Nephron progenitor cell (in vitro differentiated cells): ENCODE measurements around the gene HHATL.

Experiments used
- DNase-seq: peaks from one replicate; pipeline ENCODE4 v3.0.0; 2021
- H3K27ac Mint-ChIP-seq: 2 replicates; pipeline ENCODE4 v1.8.0; 2021; ENCODE audit warnings: mild to moderate bottlenecking, moderate library complexity, mixed read lengths
- H3K27me3 Mint-ChIP-seq: 2 replicates; pipeline ENCODE4 v1.8.0; 2021; ENCODE audit warnings: mild to moderate bottlenecking, low read depth, mixed read lengths; ENCODE audit not compliant: poor library complexity
- H3K36me3 Mint-ChIP-seq: 2 replicates; pipeline ENCODE4 v1.8.0; 2021; ENCODE audit warnings: low read depth, mixed read lengths
- H3K4me1 Mint-ChIP-seq: 2 replicates; pipeline ENCODE4 v1.8.0; 2021; ENCODE audit warnings: mixed read lengths
- H3K4me3 Mint-ChIP-seq: 2 replicates; pipeline ENCODE4 v1.8.0; 2021; ENCODE audit warnings: mild to moderate bottlenecking, moderate library complexity, mixed read lengths
- H3K9me3 Mint-ChIP-seq: 2 replicates; pipeline ENCODE4 v1.8.0; 2021; ENCODE audit warnings: mild to moderate bottlenecking, moderate library complexity, mixed read lengths
- TF ChIP-seq, protein P1 (sequence below): fragments of 200-600 bp; sonication (generic); IDR thresholded peaks from 2 replicates; pipeline ENCODE4 v1.5.0; 2021; ENCODE audit warnings: antibody characterized with exemption

Gene HHATL

DNA sequence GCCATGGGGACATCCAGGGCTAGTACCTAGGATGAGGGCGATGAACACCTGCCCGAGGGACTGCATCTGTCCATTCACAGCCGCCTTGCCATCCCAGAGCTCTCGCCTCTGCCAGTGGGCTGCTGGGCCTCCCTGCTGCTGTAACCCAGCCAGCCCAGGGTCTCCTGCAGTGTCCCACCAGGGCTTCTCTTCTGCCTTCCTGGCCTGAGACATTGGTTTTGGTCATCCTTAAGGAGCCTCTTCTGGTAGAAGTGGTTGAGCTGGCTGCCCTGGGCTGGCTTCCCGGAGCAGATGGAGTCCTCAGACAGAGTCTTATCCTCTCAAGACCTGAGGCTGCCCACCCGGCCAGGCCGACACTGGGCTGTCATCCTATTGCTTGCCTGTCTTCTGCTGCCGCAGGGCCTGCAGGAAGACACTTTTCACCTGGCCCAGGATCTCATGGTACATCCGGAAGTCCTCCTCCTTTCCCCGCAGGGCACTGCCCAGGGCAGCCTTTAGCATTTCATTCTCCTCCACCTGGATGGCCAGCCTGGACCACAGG, 6.1 kb upstream of the HHATL start:
- TF ChIP-seq, protein P1, sequence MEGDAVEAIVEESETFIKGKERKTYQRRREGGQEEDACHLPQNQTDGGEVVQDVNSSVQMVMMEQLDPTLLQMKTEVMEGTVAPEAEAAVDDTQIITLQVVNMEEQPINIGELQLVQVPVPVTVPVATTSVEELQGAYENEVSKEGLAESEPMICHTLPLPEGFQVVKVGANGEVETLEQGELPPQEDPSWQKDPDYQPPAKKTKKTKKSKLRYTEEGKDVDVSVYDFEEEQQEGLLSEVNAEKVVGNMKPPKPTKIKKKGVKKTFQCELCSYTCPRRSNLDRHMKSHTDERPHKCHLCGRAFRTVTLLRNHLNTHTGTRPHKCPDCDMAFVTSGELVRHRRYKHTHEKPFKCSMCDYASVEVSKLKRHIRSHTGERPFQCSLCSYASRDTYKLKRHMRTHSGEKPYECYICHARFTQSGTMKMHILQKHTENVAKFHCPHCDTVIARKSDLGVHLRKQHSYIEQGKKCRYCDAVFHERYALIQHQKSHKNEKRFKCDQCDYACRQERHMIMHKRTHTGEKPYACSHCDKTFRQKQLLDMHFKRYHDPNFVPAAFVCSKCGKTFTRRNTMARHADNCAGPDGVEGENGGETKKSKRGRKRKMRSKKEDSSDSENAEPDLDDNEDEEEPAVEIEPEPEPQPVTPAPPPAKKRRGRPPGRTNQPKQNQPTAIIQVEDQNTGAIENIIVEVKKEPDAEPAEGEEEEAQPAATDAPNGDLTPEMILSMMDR, result no peak
- Mint-ChIP-seq H3K36me3 (no peaks in the 10 kb centered on the region), H3K4me1 (no peaks in the 10 kb centered on the region), H3K27me3 (peaks cover 15% of the 10 kb centered on the region), H3K27ac (no peak overlapping the region), H3K4me3 (no peak overlapping the region), H3K9me3 (no peaks in the 10 kb centered on the region)
- no peak for DNase-seq

DNA sequence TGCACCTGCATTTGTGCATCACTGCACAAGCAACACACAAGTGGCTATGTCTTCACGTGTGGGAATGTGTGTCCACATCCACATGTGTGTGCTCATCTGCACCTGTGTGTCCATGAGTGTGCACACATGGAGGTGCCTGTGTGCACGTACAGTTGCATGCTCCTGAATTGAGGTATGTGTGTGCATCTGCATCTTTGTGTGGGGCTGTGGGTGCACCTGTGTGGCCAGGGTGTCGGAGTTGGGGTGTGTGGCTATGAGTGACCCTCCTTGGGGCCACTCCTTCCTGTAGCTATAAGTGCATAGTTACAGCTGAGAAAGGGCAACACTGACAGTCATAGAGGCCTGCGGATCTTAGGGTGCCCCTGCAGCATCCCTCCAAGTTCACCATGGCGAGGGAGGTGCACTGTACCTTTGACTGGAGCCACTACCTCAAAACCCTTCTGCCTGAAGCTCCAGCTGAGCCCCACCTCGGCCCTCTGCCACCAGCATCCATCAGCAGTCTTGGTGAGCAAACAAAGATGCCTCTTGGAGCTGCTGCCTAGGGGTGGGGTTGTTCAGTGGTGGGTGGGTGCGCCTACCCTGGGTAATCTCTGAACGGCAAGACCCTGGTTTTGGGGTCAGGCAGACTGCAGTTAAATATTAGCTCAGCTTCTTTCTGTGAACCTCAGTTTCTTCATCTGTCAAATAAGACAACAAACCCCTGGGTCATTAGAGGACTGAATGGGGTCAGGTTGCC, 5.2 kb upstream of the HHATL start:
- Mint-ChIP-seq H3K27me3 (peaks cover 15% of the 10 kb centered on the region), H3K9me3 (no peaks in the 10 kb centered on the region), H3K27ac (no peak overlapping the region), H3K4me3 (no peak overlapping the region), H3K36me3 (no peaks in the 10 kb centered on the region), H3K4me1 (peaks cover 5% of the 10 kb centered on the region)
- DNase-seq, result no peak
- TF ChIP-seq, protein P1, result no peak

DNA sequence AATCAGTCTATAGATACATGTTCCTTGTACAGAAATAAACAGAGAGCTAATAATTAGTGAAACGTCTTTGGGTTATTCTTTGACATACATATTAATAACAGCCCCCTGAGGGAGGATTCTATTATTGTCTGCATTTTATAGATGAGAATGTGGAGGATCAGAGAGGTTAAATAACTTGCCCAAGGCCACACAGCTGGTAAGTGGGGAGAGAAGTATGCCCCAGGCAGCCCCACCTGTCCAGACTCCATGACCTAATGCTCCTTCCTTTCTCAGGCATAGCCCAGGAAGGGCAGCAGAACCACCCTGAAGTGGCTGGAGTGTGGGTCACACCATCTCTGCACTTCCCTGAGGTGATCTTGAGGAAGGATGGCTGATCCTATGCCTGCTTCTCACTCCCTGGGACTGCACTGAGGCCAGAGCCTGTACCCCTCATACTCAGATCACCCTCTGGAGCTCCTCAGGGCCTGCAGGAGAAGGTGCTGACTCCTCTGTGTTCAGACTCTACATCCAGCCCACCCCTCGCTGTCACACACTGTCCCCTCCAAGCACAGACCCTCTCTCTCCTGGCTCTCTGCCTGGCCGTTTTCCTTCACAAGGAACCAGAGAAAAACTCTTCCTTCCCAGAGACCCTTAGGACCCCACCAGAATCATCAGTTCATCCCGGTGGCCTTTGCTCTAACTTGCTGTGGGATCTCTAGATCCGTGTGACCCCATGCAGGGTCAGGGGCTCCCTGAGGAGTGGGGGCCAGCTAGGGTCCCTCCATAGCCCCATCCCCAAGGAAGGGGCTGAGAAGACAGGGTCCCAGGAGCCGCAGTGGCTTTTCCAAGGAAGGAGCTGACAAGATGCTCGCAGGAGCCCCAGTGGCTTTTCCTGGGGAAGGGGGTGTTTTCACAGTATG, 4.4 kb upstream of the HHATL start:
- Mint-ChIP-seq H3K4me1 (peaks cover 6% of the 10 kb centered on the region), H3K9me3 (no peaks in the 10 kb centered on the region), H3K27me3 (peaks cover 15% of the 10 kb centered on the region), H3K27ac (no peak overlapping the region), H3K36me3 (no peaks in the 10 kb centered on the region), H3K4me3 (no peak overlapping the region)
- no peak for DNase-seq
- TF ChIP-seq, protein P1, result no peak

GRCh38 chr3:42705962-42706585, 3.5 kb upstream of the HHATL start:
- Mint-ChIP-seq H3K27me3 (peaks cover 20% of the 10 kb centered on the region), H3K9me3 (no peaks in the 10 kb centered on the region), H3K36me3 (no peaks in the 10 kb centered on the region), H3K4me3 (no peak overlapping the region), H3K4me1 (peaks cover 6% of the 10 kb centered on the region), H3K27ac (no peak overlapping the region)
- DNase-seq, result no peak
- TF ChIP-seq, protein P1, result no peak

DNA sequence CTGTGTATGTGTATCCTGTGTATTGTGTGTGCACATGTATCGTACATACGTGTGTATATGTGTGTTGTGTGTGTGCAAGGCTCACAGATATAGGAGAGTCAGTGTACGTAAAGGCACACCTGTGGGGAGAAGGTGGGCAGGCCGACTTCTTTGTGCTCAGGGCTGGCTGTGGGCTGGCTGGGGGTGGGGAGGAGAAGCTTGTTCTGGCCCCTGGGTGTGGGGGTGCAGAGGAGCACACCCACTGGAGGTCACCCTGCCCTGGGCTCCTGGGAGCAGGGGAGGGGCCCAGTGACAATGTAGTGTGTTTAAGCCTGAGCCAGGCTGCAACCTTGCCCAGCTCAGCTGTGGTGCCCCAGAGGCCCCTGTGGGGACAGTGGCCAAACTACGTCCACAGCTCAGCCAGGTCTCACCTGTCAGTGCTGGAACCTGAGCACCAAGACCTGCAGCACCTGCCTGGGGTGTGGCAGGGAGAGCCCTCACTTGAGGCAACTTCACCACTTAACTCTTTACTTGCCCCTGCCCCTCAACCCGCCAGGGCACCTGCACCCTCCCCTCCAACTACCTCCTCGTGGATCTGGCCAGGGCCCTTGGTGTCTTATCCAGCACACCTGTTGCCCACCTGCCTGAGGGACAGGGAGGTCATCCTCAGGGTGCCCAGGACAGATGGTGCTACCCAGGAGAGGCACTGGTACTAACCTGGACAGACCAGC, 2.6 kb upstream of the HHATL start:
- Mint-ChIP-seq H3K27ac (no peak overlapping the region), H3K4me3 (no peak overlapping the region), H3K27me3 (peaks cover 21% of the 10 kb centered on the region), H3K36me3 (no peaks in the 10 kb centered on the region), H3K9me3 (no peaks in the 10 kb centered on the region), H3K4me1 (peaks cover 6% of the 10 kb centered on the region)
- TF ChIP-seq, protein P1, result no peak
- no peak for DNase-seq
